HCT116 (cell line): Measurements from ENCODE around the gene DMBT1. TPM values are rescaled to one million over a fixed set of nuclear protein-coding genes. Genes with fewer than 3 reads are reported as not detected.

Source experiments
- ATAC-seq: fragments of 200-7000 bp; cut with Tn5 transposase; 2 replicates; pipeline ENCODE4 v1.9.1; 2020; ENCODE audit warnings: mild to moderate bottlenecking, moderate library complexity
- BruUV-seq: library from RNA; stranded (reverse); fragments of 400-500 nt; replicated peaks from 2 replicates; lab custom pipeline; 2021; lab: Mats Ljungman, UMichigan
- CTCF ChIA-PET: fragments of 300-600 bp; sonication (Branson Sonifier 250); formaldehyde crosslinking; loops from one replicate; lab custom pipeline; 2021; ENCODE audit warnings: antibody characterized with exemption; lab: Charles Lee
- POLR2A ChIA-PET: fragments of 300-600, 350-600 bp; sonication (Branson Sonifier 250); formaldehyde crosslinking; loops from one replicate; lab custom pipeline; 2021; ENCODE audit warnings: antibody characterized with exemption; lab: Charles Lee
- RAD21 ChIA-PET, 2 experiments: fragments of 300-600 bp; sonication (Branson Sonifier 250); formaldehyde crosslinking; loops; one replicate each; lab custom pipeline; 2023; ENCODE audit warnings: low total read pairs in 2 of 2; ENCODE audit not compliant: uncharacterized antibody in 2 of 2, unreplicated experiment in 2 of 2, low non-redundant PET in 1 of 2; lab: Charles Lee
- DNase-seq: peaks from one replicate; pipeline ENCODE4 v3.0.0-alpha.2; 2010; ENCODE audit warnings: low read depth, low spot score
- H2AFZ ChIP-seq: fragments of 200-600 bp; shearing (Covaris generic), sonication (generic); 2 replicates; pipeline ENCODE4 v1.6.1; 2017; ENCODE audit warnings: low read depth, mixed run types, mixed read lengths, antibody characterized with exemption, low read length; ENCODE audit not compliant: poor library complexity, severe bottlenecking
- H3K27ac ChIP-seq: 2 replicates; pipeline ENCODE4 v1.5.1; 2012; ENCODE audit warnings: low read depth, low read length
- H3K27me3 ChIP-seq: fragments of 200-600 bp; sonication (generic); 2 replicates; pipeline ENCODE4 v1.6.1; 2016; ENCODE audit warnings: mixed run types, low read length, mixed read lengths; ENCODE audit not compliant: insufficient read depth
- H3K36me3 ChIP-seq, 2 experiments: fragments of 200-500 bp in 1 of 2; fragments of 200-600 bp in 1 of 2; sonication (Bioruptor generic) in 1 of 2; sonication (generic) in 1 of 2; 2 replicates each; pipeline versions ENCODE4 v1.5.1 to v1.6.1; 2014 to 2016; ENCODE audit warnings: low read length in 2 of 2, inconsistent platforms in 1 of 2, mixed read lengths in 1 of 2, mixed run types in 1 of 2; ENCODE audit not compliant: insufficient read depth in 2 of 2, control insufficient read depth in 1 of 2
- H3K4me1 ChIP-seq, 2 experiments: fragments of 200-600 bp in 1 of 2; sonication (generic) in 1 of 2; 2 replicates each; pipeline versions ENCODE4 v1.5.1 to v1.6.1; 2012 to 2017; ENCODE audit warnings: low read length in 2 of 2, inconsistent platforms in 1 of 2, mild to moderate bottlenecking in 1 of 2, mixed read lengths in 1 of 2, mixed run types in 1 of 2, moderate library complexity in 1 of 2; ENCODE audit not compliant: insufficient read depth in 2 of 2, control insufficient read depth in 1 of 2
- H3K4me2 ChIP-seq: fragments of 200-600 bp; sonication (generic); 2 replicates; pipeline ENCODE4 v1.6.1; 2017; ENCODE audit warnings: mixed run types, low read length, mixed read lengths
- H3K4me3 ChIP-seq, 2 experiments: fragments of 200-600 bp in 1 of 2; sonication (generic) in 1 of 2; replicated peaks in 1 of 2; 2 replicates each; pipeline ENCODE4 v1.5.1; 2011 to 2016; ENCODE audit warnings: low read length in 2 of 2, control low read depth in 1 of 2, low read depth in 1 of 2, mild to moderate bottlenecking in 1 of 2, mixed read lengths in 1 of 2, mixed run types in 1 of 2
- H3K79me2 ChIP-seq: fragments of 200-600 bp; sonication (generic); 2 replicates; pipeline ENCODE4 v1.6.1; 2017; ENCODE audit warnings: mild to moderate bottlenecking, mixed run types, low read length, moderate library complexity, mixed read lengths; ENCODE audit not compliant: insufficient read depth
- H3K9ac ChIP-seq: fragments of 200-600 bp; sonication (generic); 2 replicates; pipeline ENCODE4 v1.6.1; 2016; ENCODE audit warnings: low read length, mixed read lengths
- H3K9me2 ChIP-seq: fragments of 200-600 bp; sonication (generic), shearing (Covaris generic); 2 replicates; pipeline ENCODE4 v1.6.1; 2017; ENCODE audit warnings: mixed run types, mild to moderate bottlenecking, moderate library complexity; ENCODE audit not compliant: insufficient read depth
- H3K9me3 ChIP-seq, 2 experiments: fragments of 200-500 bp in 1 of 2; fragments of 200-600 bp in 1 of 2; sonication (Bioruptor generic) in 1 of 2; sonication (generic) in 1 of 2; 2 replicates each; pipeline ENCODE4 v1.6.1; 2014 to 2017; ENCODE audit warnings: low read length in 2 of 2, mixed read lengths in 2 of 2, inconsistent platforms in 1 of 2, low read depth in 1 of 2, mild to moderate bottlenecking in 1 of 2, mixed run types in 1 of 2, moderate library complexity in 1 of 2; ENCODE audit not compliant: control insufficient read depth in 1 of 2, insufficient read depth in 1 of 2
- H4K20me1 ChIP-seq: fragments of 200-600 bp; sonication (generic), shearing (Covaris generic); 2 replicates; pipeline ENCODE4 v1.6.1; 2017; ENCODE audit warnings: mixed run types, mild to moderate bottlenecking, moderate library complexity; ENCODE audit not compliant: insufficient read depth
- ATF3 ChIP-seq: IDR thresholded peaks from 2 replicates; pipeline ENCODE4 v1.6.1; 2012
- CEBPB ChIP-seq: IDR thresholded peaks from 2 replicates; pipeline ENCODE4 v1.6.1; 2012; ENCODE audit warnings: low read depth
- EGR1 ChIP-seq: IDR thresholded peaks from 2 replicates; pipeline ENCODE4 v1.6.1; 2012; ENCODE audit warnings: low read depth
- ELF1 ChIP-seq: IDR thresholded peaks from 2 replicates; pipeline ENCODE4 v1.6.1; 2012; ENCODE audit warnings: low read depth, borderline replicate concordance
- EZH2phosphoT487 ChIP-seq: fragments of 200-600 bp; IDR thresholded peaks from 2 replicates; pipeline ENCODE4 v1.6.1; 2018; ENCODE audit warnings: antibody characterized with exemption, borderline replicate concordance
- FOSL1 ChIP-seq: IDR thresholded peaks from 2 replicates; pipeline ENCODE4 v1.6.1; 2012; ENCODE audit warnings: low read depth
- JUND ChIP-seq: IDR thresholded peaks from 2 replicates; pipeline ENCODE4 v1.6.1; 2012
- MAX ChIP-seq: IDR thresholded peaks from 2 replicates; pipeline ENCODE4 v1.6.1; 2012
- POLR2A ChIP-seq: IDR thresholded peaks from 2 replicates; pipeline ENCODE4 v1.7.0; 2011; ENCODE audit warnings: borderline replicate concordance; ENCODE audit not compliant: insufficient read depth, insufficient read length; ENCODE audit errors: extremely low read depth
- POLR2AphosphoS5 ChIP-seq: IDR thresholded peaks from 2 replicates; pipeline ENCODE4 v1.6.1; 2011; ENCODE audit warnings: mild to moderate bottlenecking, low read depth, low read length, moderate library complexity
- RAD21 ChIP-seq: IDR thresholded peaks from 2 replicates; pipeline ENCODE4 v1.6.1; 2012; ENCODE audit warnings: low read depth, mild to moderate bottlenecking
- SIN3A ChIP-seq: IDR thresholded peaks from 2 replicates; pipeline ENCODE4 v1.6.1; 2012; ENCODE audit warnings: low read depth
- SRF ChIP-seq: IDR thresholded peaks from 2 replicates; pipeline ENCODE4 v1.6.1; 2012; ENCODE audit warnings: low read depth
- TCF7L2 ChIP-seq: IDR thresholded peaks from 2 replicates; pipeline ENCODE4 v1.7.0; 2011; ENCODE audit warnings: borderline replicate concordance, inconsistent platforms; ENCODE audit not compliant: insufficient read depth, insufficient read length; ENCODE audit errors: extremely low read depth
- YY1 ChIP-seq: IDR thresholded peaks from 2 replicates; pipeline ENCODE4 v1.6.1; 2011; ENCODE audit warnings: low read length, low read depth, moderate library complexity, mild to moderate bottlenecking; ENCODE audit not compliant: insufficient replicate concordance; ENCODE audit errors: extremely low read depth
- intact Hi-C: fragments of 100-400 bp; cut with micrococcal nuclease; formaldehyde crosslinking; loops from 2 replicates; pipeline ENCODE4 v1.10.0; 2022
- total RNA-seq: library from RNA; stranded (reverse); gene quantifications from one replicate; pipeline ENCODE4 v1.2.1, GENCODE V29; 2021; ENCODE audit not compliant: unreplicated experiment

Gene DMBT1
- total RNA-seq, 1 experiment from 2014 or later: 0.17 TPM

- Histone ChIP-seq H3K9ac (no peak overlapping the region), H3K4me2 (no peak overlapping the region), H3K4me1 (no peaks in the 10 kb centered on the region), H3K9me2 (no peaks in the 10 kb centered on the region), H2AFZ (no peak overlapping the region), H3K4me3 (no peak overlapping the region), H3K9me3 (no peaks in the 10 kb centered on the region), H3K36me3 (no peaks in the 10 kb centered on the region), H4K20me1 (no peaks in the 10 kb centered on the region), H3K27ac (no peak overlapping the region), H3K27me3 (0 out of 2 replicates have a peak, but pooled peaks cover 13% of the 10 kb centered on the region), H3K79me2 (no peaks in the 10 kb centered on the region)
- no TSS peak for BruUV-seq
- intact Hi-C loops: no loop called here
- TF ChIP-seq ATF3: no peak
- TF ChIP-seq ELF1: no peak
- TF ChIP-seq RAD21: no peak
- no peak for TF ChIP-seq CEBPB
- TF ChIP-seq FOSL1: no peak
- TF ChIP-seq EGR1: no peak
- TF ChIP-seq SIN3A: no peak
- TF ChIP-seq SRF: no peak
- TF ChIP-seq POLR2AphosphoS5: no peak
- TF ChIP-seq POLR2A: no peak
- TF ChIP-seq TCF7L2: no peak
- no peak for TF ChIP-seq MAX
- TF ChIP-seq JUND: no peak
- no peak for TF ChIP-seq EZH2phosphoT487
- no peak for TF ChIP-seq YY1
- POLR2A ChIA-PET: no interaction called here
- CTCF ChIA-PET: no interaction called here
- no peak for ATAC-seq
- no peak for DNase-seq
- RAD21 ChIA-PET: no interaction called here
These were observed 11.3 kb downstream of the DMBT1 start for GRCh38 chr10:122571892-122572291.
